Measurements from ENCODE around the gene GDPD1.
"Not testable (repeated sequence)": the region's sequence is repeated elsewhere in the genome, so short reads cannot be mapped to it uniquely, and the experiment has no call there.

The GDPD1 gene

DNA sequence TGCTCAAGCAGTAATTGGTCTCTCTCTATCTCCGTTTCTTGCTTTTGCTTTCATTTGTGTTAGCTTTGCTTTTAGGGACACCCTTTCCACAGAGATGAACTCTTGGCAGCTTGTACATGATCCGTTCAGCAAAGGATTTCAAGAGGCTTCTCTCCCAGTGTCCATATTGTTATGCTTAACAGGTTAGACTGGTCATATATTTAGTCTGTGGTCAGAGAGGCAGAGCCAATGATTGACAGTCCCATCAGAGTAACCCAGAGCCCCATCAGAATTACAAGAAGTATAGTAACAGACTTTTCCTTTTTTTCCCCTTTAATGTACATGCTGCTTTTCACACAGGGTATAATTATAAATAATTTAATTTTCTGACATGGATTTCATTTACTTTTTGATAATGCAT, 34.4 kb downstream of the GDPD1 start:
- no peak for DNase-seq

GRCh38 chr17:59257101-59257500, 36.8 kb downstream of the GDPD1 start:
- DNase-seq, result peak; percentile 11 to 35

DNA sequence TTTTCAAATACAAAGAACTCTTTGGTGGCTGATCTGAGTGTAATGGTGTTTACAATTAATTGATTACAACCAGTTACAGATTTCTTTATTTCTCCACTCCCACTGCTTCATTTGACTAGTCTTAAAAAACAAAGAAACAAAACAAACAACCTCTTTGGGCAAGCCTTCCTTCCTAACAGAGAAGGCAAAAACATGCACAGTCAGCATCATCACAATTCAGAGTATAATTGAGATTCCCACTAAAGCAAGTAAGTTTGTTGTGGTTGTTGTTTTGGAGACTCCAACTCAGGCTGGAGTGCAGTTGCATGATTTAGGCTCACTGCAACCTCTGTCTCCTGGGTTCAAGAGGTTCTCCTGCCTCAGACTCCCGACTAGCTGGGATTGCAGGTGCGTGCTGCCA, 40.4 kb downstream of the GDPD1 start:
- DNase-seq, result no peak

GRCh38 chr17:59266745-59267144, 46.4 kb downstream of the GDPD1 start:
- no peak for DNase-seq

GRCh38 chr17:59267776-59268175, 47.5 kb downstream of the GDPD1 start:
- DNase-seq, result no peak

DNA sequence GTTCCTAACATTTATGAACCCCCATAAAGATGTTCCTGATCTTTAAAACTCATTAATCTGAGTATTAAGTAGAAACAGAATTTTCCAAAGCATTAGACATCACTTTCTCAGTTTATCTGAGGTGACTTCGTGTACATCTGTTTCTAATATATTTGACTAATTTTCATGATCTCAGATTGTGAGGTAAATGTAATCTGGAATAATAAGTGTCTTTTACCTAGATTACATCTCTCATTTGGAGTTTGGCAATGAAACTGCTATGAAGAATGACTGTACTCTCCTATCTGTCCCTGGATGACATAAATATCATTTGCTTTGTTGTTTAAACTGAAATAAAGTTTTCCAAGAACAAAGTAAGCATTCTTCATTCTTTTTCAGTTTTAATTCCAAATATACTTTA, 55.3 kb downstream of the GDPD1 start:
- no peak for DNase-seq

DNA sequence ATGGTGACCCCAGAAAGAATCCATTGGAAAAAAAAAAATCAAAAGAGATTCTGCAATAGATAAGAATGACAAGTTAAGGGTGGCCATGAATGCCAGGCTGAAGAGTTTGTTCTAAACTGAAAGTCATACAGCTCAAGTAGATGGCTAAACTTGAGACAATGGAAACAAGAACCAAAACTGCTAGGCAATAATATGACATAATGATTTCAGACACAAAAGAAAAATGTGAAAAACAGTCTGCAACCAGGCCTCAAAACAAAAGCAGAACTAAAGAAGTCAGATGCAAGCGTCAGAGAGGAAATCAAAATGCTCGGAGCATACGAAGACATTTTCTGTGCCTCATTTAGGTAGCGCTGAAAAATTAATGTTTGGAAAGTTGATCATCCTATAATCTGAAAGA, 56.7 kb downstream of the GDPD1 start:
- DNase-seq, result no peak

DNA sequence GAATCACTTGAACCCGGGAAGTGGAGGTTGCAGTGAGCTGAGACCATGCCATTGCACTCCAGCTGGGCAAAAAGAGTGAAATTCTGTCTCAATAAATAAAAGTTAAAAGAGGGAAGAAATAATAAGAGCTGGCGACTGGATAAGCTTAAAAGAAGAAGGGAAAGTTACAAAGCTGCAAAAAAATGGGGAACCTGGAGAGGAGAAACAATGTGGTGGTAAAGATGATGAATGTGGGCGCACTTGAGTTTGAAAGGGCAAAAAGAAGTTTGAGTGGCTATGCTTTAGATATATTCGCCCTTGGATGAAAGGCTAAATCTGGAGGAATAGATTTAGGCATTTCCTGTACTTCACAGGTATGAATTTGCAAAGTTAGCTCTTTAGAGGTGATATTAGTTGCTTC, 58.1 kb downstream of the GDPD1 start:
- no peak for DNase-seq

DNA sequence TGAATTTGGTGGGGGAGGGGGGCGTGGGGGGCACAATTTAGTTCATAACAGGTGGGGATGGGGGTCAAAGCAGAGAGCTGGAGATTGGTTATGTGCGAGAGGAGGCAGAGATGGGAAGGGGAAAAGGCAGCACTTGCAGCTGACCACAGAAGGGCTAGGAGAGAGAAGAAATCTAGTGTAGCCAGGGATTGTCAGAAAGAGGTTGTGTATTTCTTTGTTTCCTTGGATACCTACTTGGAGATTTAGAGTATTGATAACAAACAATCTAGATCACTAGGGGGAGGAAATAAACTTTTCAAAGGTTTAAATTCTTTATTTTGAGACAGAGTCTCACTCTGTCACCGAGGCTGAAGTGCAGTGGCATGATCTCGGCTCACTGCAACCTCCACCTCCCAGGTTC, 64.0 kb downstream of the GDPD1 start:
- DNase-seq, result no peak

GRCh38 chr17:59287452-59287851, 67.1 kb downstream of the GDPD1 start:
- DNase-seq, result no peak

GRCh38 chr17:59287891-59288290, 67.6 kb downstream of the GDPD1 start:
- no peak for DNase-seq

DNA sequence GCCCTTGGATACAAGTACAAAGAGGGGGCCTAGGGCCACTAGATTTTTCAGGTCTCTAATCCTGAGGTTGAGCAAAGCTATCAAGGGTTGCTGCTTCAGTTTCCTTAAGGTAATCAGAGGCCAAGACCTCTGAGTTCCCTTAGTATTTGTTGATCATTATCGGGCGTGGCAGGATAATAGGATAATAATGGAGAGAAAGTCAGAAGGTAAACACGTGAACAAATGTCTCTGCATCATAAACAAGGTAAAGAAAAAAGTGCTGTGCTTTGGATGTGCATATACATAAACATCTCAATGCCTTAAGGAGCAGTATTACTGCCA, 69.6 kb downstream of the GDPD1 start:
- DNase-seq, result peak in 1 of 2 experiments; percentile 52

- peak; percentile 87 to 91 for DNase-seq
Measured at GRCh38 chr17:59290302-59290998, 70.1 kb downstream of the GDPD1 start.

GRCh38 chr17:59292174-59292523, 71.8 kb downstream of the GDPD1 start:
- no peak for DNase-seq

DNA sequence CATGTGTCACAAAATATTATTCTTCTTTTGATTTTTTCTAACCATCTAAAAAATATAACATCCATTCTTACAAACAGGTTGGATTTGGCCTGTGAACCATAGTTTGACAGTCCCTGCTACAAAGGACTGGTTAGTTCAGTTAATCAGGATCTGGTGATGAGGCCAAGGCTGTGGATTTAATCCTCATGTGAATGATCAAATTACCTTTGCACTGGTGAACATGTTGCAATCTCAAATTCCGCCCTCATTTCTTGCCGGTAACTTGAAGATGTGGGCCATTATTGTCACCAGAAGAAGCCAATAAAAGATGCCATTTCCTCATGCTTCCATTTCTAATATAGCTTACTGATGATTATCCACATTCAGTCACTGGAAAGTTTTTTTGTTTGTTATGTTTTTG, 75.9 kb downstream of the GDPD1 start:
- DNase-seq, result no peak

- no peak for DNase-seq
Measured at GRCh38 chr17:59298521-59298920, 78.2 kb downstream of the GDPD1 start.

DNA sequence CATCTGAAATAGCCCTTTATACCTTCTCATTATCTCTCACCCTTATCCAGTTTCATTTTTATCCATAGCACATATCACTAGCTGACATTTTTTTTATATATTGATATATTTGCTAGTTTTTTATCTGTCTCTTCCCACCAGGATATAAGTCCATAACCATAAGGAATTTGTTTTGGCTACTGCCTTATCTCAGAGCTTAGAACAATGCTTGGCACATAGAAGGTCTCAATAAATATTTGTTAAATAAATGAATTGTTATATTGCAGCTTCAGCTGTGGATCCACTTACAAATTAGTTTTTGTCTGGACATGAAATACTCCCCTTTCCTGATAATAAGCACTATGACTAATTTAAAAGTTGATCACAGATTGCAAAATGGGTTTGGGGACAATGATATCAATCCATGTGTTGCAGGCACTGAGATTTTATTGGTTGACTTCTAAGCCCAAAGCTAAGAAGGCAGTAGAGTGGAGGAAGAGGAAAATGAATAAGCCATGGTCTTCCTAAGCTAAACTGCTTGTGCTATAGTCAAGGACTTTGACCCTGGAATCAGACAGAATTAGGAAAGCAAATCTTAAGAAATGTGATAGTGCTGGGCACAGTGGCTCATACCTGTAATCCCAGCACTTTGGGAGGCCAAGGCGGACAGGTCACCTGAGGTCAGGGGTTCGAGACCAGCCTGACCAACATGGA, 79.2 kb downstream of the GDPD1 start:
- no peak for DNase-seq

DNA sequence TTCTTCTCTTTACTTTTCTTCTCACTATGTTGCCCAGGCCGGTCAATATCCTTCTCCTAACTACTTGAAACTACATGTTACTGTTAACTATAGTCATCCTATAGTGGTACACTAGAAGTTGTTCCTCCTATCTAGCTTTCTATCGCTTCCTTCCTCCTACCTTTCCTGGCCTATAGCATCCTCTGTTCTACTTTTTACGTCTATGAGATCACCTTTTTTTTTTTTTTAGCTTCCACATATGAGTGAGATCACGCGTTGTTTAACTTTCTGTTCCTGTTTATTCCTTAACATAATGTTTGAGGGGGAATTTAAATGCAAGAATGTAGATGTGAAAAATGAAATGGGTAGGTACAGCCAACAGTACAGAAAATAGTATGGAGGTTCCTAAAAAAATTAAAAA, 80.6 kb downstream of the GDPD1 start:
- no peak for DNase-seq

GRCh38 chr17:59304811-59305210, 84.5 kb downstream of the GDPD1 start:
- DNase-seq, result no peak

DNA sequence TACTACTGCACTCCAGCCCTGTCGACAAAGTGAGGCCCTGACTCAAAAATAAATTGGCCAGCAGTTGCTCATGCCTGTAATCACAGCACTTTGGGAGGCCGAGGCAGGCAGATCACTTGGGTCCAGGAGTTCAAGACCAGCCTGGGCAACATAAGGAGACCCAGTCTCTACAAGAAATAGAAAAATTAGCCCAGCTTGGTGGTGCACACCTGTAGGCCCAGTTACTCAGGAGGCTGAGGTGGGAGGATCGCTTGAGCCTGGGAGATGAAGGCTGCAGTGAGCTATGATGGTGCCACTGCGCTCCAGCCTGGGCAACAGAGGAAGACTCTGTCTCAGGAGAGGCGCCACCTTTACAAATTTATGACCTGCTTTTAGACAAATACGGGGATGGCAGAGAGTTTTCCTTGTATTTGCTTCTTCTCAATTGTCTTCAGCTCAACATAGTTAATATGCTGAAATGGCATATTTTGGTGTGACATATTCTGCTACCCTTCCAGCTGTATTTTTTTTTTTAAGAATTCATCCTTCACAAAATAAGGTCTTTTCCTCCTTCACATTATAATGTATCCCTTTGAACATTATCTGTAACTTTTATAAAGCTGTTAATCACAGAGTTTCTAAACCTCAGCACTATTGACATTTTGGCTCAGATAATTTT, 90.1 kb downstream of the GDPD1 start:
- no peak for DNase-seq

DNA sequence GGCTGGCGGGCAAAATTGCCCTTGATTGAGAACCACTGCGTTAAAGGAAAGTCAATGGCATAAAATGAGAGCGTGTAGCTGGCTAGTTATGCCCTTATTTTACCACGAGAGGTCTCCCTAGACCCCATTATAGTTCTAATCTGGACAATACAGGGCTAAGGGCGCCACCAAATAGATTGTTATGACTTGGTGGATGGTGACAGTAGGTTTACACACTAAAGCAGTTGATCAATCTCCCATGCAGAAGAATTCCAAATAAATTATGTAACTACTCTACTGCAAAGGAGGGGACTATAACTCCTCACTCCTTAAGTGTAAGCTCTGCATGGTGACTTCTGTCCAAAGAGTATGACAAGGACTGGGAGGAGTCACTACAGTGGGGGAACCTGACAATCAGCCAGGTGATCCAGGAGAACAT, 90.7 kb downstream of the GDPD1 start:
- peak; percentile 60 to 85 for DNase-seq

GRCh38 chr17:59311521-59311920, 91.2 kb downstream of the GDPD1 start:
- not testable (repeated sequence) for DNase-seq

- DNase-seq, result no peak
Measured at GRCh38 chr17:59315866-59316265, 95.6 kb downstream of the GDPD1 start.
